Ectodermal cell (in vitro differentiated cells): ENCODE measurements around the gene LDLRAD3.

ENCODE experiments used
- H3K27ac ChIP-seq: 2 replicates; pipeline ENCODE4 v1.7.0; 2013; ENCODE audit warnings: mild to moderate bottlenecking, low read depth, low read length; ENCODE audit not compliant: insufficient read depth, poor library complexity, severe bottlenecking
- H3K27me3 ChIP-seq: 2 replicates; pipeline ENCODE4 v1.7.0; 2013; ENCODE audit warnings: mild to moderate bottlenecking, low read length; ENCODE audit not compliant: insufficient read depth, control insufficient read depth, poor library complexity, severe bottlenecking
- H3K36me3 ChIP-seq: one replicate; pipeline ENCODE4 v1.7.0; 2013; ENCODE audit warnings: low read length; ENCODE audit not compliant: control insufficient read depth, insufficient read depth
- H3K4me1 ChIP-seq: one replicate; pipeline ENCODE4 v1.7.0; 2013; ENCODE audit warnings: low read length; ENCODE audit not compliant: control insufficient read depth, insufficient read depth
- H3K4me3 ChIP-seq: 2 replicates; pipeline ENCODE4 v1.7.0; 2013; ENCODE audit warnings: low read depth, low read length, control low read depth; ENCODE audit not compliant: insufficient read depth
- H3K9me3 ChIP-seq: 2 replicates; pipeline ENCODE4 v1.7.0; 2013; ENCODE audit warnings: mild to moderate bottlenecking, low read length, moderate library complexity; ENCODE audit not compliant: control insufficient read depth
- whole genome bisulfite sequencing, 2 experiments: methylation state at CpG; one replicate each; pipeline ENCODE4 v1.1.7; 2013; ENCODE audit warnings: missing lambda C conversion rate in 2 of 2; 5-methylcytosine and 5-hydroxymethylcytosine counted together

LDLRAD3 gene

DNA sequence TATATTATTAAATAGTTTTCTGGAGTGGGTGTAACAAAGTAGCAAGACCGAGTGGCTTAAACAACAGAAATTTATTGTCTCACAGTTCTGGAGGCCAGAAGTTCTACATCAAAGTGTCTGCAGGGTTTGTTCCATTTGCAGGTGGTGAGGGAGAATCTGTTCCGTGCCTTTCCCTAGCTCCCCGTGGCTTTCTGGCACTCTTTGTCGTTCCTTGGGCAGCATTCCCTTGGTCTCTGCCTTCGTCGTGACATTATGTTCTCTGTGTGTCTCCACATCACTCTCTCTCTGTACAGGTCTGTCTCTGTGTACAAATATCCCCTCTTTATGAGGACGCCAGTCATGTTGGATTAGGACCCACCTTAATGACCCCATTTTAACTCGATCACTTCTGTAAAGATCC lies 38.2 kb downstream of the LDLRAD3 start:
- Histone ChIP-seq H3K4me1 (peaks cover 13% of the 10 kb centered on the region), H3K36me3 (no peaks in the 10 kb centered on the region)

DNA sequence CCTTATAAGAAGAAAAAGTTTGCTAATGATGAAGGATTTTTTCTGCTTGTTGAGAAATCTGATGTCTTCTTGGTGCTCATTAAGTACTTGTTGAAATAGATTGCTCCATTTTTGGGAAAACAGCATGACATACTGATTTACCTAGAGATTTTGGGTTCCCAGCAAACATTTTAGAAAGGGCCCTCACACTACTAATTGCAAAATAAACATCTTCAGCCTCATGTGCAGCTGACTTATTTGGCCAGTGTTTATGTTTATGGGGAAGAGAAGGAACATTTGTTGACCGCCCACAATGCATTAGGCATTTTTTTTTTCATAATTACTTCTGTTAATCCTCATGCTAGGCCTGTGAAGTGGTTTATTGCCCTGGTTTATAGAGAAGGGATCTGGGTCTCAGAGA lies 40.1 kb downstream of the LDLRAD3 start:
- H3K9me3 ChIP-seq = peaks cover 2% of the 10 kb centered on the region
- H3K4me1 ChIP-seq = no peaks in the 10 kb centered on the region
- no peaks in the 10 kb centered on the region for H3K27me3 ChIP-seq
- no CpG with 5 or more reads among the region's 1 CpG for WGBS, 2 experiments
- H3K36me3 ChIP-seq = no peaks in the 10 kb centered on the region
- no peak overlapping the region for H3K4me3 ChIP-seq
- H3K27ac ChIP-seq = no peak overlapping the region

More for the DNA sequence above, 38.2 kb downstream of the LDLRAD3 start:
- Histone ChIP-seq H3K27me3 (no peaks in the 10 kb centered on the region), H3K4me3 (no peak overlapping the region), H3K9me3 (peaks cover 2% of the 10 kb centered on the region), H3K27ac (no peak overlapping the region)
- whole genome bisulfite sequencing, 2 experiments = 82 to 88% methylated on average over 8 of the region's 8 CpGs

DNA sequence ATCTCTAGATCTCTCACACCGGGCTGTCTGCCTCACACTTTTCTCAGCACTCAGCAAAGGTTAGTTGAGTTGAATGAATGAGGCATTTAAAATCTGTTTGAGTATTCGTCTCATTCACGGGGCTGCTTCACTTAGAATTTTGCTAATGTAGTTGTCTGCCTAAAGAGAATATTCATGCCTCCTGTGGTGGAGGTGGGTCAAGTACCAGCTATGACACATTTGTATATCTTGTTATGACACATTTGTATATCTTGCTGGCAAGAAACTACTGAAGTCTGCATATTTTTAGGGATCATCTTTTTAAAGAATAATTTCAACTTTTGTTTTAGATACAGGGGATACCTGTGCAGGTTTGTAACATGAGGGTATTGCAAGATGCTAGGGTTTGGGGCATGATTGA lies 43.1 kb downstream of the LDLRAD3 start:
- Histone ChIP-seq H3K4me3 (no peak overlapping the region), H3K36me3 (no peaks in the 10 kb centered on the region)
- 78 to 95% methylated on average over 3 of the region's 3 CpGs for WGBS, 2 experiments

DNA sequence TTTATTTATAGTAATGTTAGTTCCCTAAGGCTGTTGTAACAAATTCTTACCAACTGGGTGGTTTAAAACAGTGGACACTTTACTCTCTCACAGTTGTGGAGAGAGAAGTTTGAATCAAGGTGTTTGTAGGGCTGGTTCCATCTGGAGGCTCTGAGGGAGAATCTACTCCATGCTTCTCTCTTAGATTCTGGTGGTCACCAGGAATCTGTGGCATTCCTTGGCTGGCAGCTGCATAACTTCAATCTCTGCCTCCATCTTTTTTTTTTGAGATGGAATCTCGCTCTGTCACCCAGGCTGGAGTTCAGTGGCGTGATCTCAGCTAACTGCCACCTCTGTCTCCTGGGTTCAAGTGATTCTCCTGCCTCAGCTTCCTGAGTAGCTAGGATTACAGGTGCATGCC lies 46.3 kb downstream of the LDLRAD3 start:
- Histone ChIP-seq H3K36me3 (no peaks in the 10 kb centered on the region), H3K4me3 (no peak overlapping the region), H3K4me1 (peaks cover 9% of the 10 kb centered on the region), H3K9me3 (peaks cover 2% of the 10 kb centered on the region), H3K27me3 (no peaks in the 10 kb centered on the region), H3K27ac (no peak overlapping the region)
- WGBS, 2 experiments = 92 to 97% methylated on average over 2 of the region's 2 CpGs

More for the DNA sequence above, 43.1 kb downstream of the LDLRAD3 start:
- Histone ChIP-seq H3K27me3 (no peaks in the 10 kb centered on the region), H3K4me1 (peaks cover 9% of the 10 kb centered on the region), H3K27ac (no peak overlapping the region), H3K9me3 (peaks cover 2% of the 10 kb centered on the region)

DNA sequence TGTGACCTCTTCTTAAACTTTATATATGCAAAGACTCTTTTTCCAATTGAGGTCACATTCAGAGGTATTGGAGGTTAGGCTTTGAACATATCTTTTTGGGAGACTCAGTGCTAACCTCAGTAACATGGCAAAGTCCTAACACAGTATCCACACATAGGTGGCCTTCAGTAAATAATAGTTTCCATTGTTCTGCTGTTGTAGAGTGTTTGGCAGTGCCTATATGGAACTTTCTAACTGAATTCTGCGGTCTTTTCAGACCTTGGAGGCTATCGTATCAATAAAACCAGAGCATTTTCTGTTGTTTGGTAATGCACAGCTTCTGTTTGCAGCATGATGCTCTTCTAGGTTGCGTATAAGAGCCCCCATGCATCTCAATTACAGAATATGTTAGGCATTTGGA lies 47.0 kb downstream of the LDLRAD3 start:
- 97 to 98% methylated on average over 3 of the region's 3 CpGs for WGBS, 2 experiments
- Histone ChIP-seq H3K36me3 (no peaks in the 10 kb centered on the region), H3K9me3 (no peaks in the 10 kb centered on the region), H3K4me3 (no peak overlapping the region), H3K4me1 (peaks cover 9% of the 10 kb centered on the region), H3K27me3 (no peaks in the 10 kb centered on the region), H3K27ac (no peak overlapping the region)

DNA sequence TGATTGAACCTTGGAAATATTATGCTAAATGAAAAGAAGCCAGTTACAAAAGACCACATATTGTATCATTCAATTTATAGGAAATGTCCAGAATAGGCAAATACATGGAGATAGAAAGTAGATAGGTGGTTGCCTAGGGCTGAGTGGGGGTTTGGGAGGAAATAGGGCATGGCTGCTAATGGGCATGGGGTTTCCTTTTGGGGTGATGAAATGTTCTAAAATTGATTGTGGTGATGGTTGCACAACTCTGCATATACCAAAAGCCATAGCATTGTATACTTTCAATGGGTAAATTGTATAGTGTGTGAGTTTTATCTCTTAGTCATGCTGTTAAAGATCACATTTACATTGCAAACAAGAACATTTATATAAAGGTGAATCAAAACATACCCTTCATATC lies 48.7 kb downstream of the LDLRAD3 start:
- H3K4me1 ChIP-seq = peaks cover 9% of the 10 kb centered on the region
- no peaks in the 10 kb centered on the region for H3K27me3 ChIP-seq
- no peak overlapping the region for H3K4me3 ChIP-seq
- no peaks in the 10 kb centered on the region for H3K9me3 ChIP-seq
- H3K27ac ChIP-seq = no peak overlapping the region
- H3K36me3 ChIP-seq = no peaks in the 10 kb centered on the region

DNA sequence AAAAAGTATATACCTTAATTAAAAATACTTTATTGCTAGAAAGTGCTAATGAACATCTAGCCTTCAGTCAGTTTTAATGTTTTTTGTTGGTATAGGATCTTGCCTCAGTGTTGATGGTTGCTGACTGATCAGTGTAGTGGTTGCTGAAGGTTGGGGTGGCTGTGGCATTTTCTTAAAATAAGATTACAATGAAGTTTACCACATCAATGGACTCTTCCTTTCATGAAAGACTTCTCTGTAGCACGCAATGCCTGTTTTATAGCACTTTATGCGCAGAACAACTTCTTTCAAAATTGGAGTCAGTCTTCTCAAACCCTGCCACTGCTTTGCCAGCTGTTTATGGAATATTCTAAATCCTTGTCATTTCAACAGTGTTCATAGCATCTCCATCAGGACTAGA lies 50.6 kb downstream of the LDLRAD3 start:
- no peak overlapping the region for H3K27ac ChIP-seq
- WGBS, 2 experiments = 93 to 97% methylated on average over 2 of the region's 2 CpGs
- H3K4me3 ChIP-seq = no peak overlapping the region
- H3K36me3 ChIP-seq = no peaks in the 10 kb centered on the region
- H3K9me3 ChIP-seq = no peaks in the 10 kb centered on the region
- no peaks in the 10 kb centered on the region for H3K27me3 ChIP-seq
- H3K4me1 ChIP-seq = peaks cover 17% of the 10 kb centered on the region

DNA sequence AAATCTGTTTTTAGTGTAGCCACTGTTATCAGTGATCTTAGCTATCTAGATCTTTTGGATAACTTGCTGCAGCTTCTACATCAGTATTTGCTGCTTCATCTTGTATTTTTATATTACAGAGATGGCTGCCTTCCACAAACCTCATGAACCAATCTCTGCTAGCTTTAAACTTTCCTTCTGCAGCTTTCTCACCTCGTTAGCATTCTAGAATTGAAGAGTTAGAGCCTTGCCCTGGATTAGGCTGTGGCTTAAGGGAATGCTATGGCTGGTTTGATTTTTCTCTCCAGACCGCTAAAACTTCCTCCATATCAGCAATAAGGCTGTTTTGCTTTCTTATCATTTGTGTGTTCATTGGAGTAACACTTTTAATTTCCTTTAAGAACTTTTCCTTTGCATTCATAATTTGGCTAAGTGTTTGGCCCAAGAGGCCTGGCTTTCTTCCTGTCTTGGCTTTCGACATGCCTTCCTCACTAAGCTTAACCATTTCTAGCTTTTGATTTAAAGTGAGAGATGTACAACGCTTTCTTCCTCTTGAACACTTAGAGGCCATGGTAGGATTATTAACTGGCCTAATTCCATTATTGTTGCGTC lies 51.9 kb downstream of the LDLRAD3 start:
- WGBS, 2 experiments = 93 to 98% methylated on average over 3 to 5 of the region's 5 CpGs
- Histone ChIP-seq H3K36me3 (no peaks in the 10 kb centered on the region), H3K4me3 (no peak overlapping the region), H3K27ac (no peak overlapping the region), H3K4me1 (peaks cover 16% of the 10 kb centered on the region), H3K27me3 (no peaks in the 10 kb centered on the region), H3K9me3 (no peaks in the 10 kb centered on the region)

DNA sequence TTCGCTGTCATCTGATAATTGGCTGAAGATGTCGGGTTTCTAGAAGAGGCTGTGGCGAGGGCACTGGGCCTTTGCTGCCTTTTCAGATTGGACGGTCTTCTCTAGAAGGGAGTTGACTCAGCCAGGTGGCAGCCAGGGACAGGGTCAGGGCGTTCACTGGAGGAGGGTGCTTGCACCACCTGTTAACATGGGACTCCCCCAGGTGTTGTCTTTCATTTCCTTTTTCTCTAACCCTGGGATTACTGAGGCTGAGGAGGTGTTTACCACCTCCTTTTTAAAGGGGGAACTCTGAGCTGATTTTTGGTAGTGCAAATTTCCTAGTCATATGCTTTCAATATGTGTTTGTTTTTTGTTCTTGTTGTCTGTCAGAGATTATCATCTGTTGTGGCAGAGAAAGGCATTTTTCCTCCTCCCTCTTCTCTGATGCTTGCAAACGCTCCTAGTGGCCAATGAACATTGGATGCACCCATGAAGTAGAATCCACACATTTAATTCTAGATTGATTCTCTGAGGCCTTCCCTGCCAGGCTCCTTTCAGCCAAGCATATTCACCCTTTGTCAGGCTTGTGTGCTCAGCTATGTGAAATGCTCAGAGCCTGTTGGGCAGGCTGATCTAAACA lies 54.1 kb downstream of the LDLRAD3 start:
- WGBS, 2 experiments = 88 to 89% methylated on average over 6 of the region's 6 CpGs
- no peaks in the 10 kb centered on the region for H3K36me3 ChIP-seq

DNA sequence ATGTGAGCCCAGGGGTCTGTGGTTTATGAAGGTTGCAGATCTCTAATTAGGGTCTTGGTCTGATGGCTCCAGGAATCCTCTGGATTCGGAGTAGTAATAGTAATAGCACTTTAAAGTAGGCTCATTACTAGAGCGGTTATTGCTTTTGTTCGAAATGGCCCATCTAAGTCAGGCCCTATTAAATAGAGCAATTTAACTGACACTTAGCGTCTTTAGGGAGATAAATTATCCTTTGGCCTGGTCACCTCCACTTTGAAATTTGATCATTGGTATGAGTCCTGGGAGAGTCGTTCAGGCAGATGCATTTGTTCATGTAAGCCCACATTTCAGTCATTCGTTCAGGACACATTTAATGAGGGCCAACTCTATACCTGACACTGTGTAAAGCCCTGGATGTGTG lies 54.8 kb downstream of the LDLRAD3 start:
- WGBS, 2 experiments = 90% methylated on average over 6 of the region's 6 CpGs
- no peaks in the 10 kb centered on the region for H3K36me3 ChIP-seq
- no peaks in the 10 kb centered on the region for H3K27me3 ChIP-seq
- H3K27ac ChIP-seq = no peak overlapping the region
- H3K4me1 ChIP-seq = peaks cover 12% of the 10 kb centered on the region
- no peaks in the 10 kb centered on the region for H3K9me3 ChIP-seq
- no peak overlapping the region for H3K4me3 ChIP-seq

More for the DNA sequence above, 54.1 kb downstream of the LDLRAD3 start:
- H3K4me1 ChIP-seq = peaks cover 8% of the 10 kb centered on the region
- no peaks in the 10 kb centered on the region for H3K27me3 ChIP-seq
- no peak overlapping the region for H3K27ac ChIP-seq
- no peak overlapping the region for H3K4me3 ChIP-seq
- no peaks in the 10 kb centered on the region for H3K9me3 ChIP-seq
